Measurements from ENCODE around the gene RASGRF2. TPM values are rescaled to one million over a fixed set of nuclear protein-coding genes. Genes with fewer than 3 reads are reported as not detected.

RASGRF2 gene
- total and polyA plus RNA-seq, 8 donors: 1.1 to 2.7 (median 1.4) TPM

DNA sequence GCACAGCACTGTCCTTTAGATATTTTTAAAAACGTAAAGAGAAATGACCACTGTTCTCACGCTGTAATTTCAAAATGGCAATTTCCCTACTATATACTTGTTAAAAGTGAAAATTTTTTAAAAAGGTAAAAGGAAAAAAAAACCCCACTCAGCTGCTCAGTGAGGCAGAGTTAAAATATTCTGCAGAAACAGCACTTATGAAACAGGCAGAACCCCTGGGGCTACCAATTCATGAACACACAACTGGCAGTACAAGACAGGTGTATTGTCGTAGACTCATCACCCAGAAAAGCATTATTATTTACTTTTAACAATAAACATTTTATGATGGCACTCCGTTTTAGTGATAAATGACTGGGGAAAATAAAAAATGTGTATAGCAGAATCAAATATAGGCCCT lies 1.5 kb upstream of the RASGRF2 start:
- no peak for DNase-seq
- no peak overlapping the region for H3K27ac ChIP-seq
- intact Hi-C loops (cut with DNase I): no loop called here
- no peak for FAIRE-seq
- peaks cover 0 to 7% (median 0%) of the 10 kb centered on the region in 4 donors for H3K27me3 ChIP-seq
- no peaks in the 10 kb centered on the region for H3K36me3 ChIP-seq
- no peak for ATAC-seq
- TF ChIP-seq, protein P1, sequence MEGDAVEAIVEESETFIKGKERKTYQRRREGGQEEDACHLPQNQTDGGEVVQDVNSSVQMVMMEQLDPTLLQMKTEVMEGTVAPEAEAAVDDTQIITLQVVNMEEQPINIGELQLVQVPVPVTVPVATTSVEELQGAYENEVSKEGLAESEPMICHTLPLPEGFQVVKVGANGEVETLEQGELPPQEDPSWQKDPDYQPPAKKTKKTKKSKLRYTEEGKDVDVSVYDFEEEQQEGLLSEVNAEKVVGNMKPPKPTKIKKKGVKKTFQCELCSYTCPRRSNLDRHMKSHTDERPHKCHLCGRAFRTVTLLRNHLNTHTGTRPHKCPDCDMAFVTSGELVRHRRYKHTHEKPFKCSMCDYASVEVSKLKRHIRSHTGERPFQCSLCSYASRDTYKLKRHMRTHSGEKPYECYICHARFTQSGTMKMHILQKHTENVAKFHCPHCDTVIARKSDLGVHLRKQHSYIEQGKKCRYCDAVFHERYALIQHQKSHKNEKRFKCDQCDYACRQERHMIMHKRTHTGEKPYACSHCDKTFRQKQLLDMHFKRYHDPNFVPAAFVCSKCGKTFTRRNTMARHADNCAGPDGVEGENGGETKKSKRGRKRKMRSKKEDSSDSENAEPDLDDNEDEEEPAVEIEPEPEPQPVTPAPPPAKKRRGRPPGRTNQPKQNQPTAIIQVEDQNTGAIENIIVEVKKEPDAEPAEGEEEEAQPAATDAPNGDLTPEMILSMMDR (IDR thresholded peaks at IDR 0.05): no peak
- no peak overlapping the region for H3K4me3 ChIP-seq
- 78 to 83% methylated on average over 4 of the region's 4 CpGs for WGBS, 2 donors
- H3K4me1 ChIP-seq: peaks cover 0 to 8% (median 0%) of the 10 kb centered on the region in 3 donors
- H3K9me3 ChIP-seq: no peaks in the 10 kb centered on the region

DNA sequence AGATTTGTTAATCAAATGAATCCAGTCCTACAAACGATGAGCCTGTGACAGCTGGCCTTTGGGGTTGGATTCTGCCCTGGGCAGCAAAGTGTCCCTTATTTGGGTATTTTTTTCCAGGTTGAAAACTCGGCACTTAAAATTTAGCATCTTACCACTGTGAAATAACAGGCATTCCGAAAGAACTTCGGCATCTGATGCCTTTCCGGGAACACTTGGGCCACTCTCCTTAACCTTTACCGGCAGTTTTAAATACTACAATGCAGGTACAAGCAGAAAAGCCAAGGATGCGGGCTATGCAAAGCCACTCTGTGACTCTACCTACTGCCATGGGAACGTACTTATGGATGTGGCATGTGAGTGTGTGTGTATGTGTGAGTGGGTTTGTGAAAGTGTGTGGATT lies 1.0 kb upstream of the RASGRF2 start:
- Histone ChIP-seq H3K36me3 (no peaks in the 10 kb centered on the region), H3K4me1 (peaks cover 0 to 8% (median 0%) of the 10 kb centered on the region in 3 donors), H3K27me3 (peaks cover 0 to 7% (median 0%) of the 10 kb centered on the region in 4 donors), H3K9me3 (no peaks in the 10 kb centered on the region), H3K27ac (no peak overlapping the region), H3K4me3 (no peak overlapping the region)
- no peak for ATAC-seq
- 71 to 88% methylated on average over 8 of the region's 8 CpGs for WGBS, 2 donors
- no peak for DNase-seq
- intact Hi-C loops (cut with DNase I): no loop called here
- no peak for FAIRE-seq
- TF ChIP-seq, protein P1 (IDR thresholded peaks at IDR 0.05): no peak

DNA sequence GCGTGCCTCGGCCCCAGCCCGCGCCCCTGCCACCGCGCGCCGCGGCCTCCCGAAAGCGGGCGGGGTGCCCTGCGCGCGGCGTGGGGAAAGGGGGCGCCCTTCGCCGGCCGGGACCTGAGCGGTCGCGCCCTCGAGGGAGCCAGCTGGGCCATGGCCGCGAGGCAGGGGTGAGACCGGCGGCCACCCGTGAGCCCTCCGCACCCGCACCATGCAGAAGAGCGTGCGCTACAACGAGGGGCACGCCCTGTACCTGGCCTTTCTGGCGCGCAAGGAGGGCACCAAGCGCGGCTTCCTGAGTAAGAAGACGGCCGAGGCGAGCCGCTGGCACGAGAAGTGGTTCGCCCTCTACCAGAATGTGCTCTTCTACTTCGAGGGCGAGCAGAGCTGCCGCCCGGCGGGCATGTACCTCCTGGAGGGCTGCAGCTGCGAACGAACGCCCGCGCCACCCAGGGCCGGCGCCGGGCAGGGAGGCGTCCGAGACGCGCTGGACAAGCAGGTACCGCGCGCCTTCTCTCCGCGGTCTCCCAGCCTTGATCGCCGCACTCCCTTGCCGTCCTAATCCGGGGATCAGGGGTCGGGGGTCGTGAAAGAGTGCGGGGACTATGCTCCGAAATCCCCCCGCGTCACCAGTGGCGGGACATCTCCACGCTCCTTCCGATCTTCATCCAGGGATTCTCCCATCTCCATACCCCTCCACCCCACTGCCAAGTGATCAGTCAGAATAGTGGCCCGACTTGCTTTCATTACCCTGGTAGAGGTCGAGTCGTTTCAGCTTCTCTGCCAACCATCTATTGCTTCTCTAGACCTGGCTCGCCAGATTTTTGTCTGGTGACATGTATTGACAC lies 590 bp downstream of the RASGRF2 start:
- DNase-seq: peak in 3 of 6 donors; percentile 17 to 76 (median 64)
- no peaks in the 10 kb centered on the region for H3K9me3 ChIP-seq
- H3K4me3 ChIP-seq: peak overlapping the region in 2 of 4 donors; percentile 23 to 41
- H3K4me1 ChIP-seq: peaks cover 0 to 8% (median 0%) of the 10 kb centered on the region in 3 donors
- TF ChIP-seq, protein P1 (IDR thresholded peaks at IDR 0.05): no peak
- peak overlapping the region in 1 of 4 donors; percentile 2 for H3K27ac ChIP-seq
- no peak for FAIRE-seq
- ATAC-seq: peak in 3 of 4 donors; percentile 65 to 72 (median 71)
- 2% methylated on average over 72 to 84 of the region's 84 CpGs for WGBS, 2 donors
- no peaks in the 10 kb centered on the region for H3K36me3 ChIP-seq
- intact Hi-C loops (cut with DNase I): no loop called here
- H3K27me3 ChIP-seq: peaks cover 0 to 7% (median 1%) of the 10 kb centered on the region in 4 donors

DNA sequence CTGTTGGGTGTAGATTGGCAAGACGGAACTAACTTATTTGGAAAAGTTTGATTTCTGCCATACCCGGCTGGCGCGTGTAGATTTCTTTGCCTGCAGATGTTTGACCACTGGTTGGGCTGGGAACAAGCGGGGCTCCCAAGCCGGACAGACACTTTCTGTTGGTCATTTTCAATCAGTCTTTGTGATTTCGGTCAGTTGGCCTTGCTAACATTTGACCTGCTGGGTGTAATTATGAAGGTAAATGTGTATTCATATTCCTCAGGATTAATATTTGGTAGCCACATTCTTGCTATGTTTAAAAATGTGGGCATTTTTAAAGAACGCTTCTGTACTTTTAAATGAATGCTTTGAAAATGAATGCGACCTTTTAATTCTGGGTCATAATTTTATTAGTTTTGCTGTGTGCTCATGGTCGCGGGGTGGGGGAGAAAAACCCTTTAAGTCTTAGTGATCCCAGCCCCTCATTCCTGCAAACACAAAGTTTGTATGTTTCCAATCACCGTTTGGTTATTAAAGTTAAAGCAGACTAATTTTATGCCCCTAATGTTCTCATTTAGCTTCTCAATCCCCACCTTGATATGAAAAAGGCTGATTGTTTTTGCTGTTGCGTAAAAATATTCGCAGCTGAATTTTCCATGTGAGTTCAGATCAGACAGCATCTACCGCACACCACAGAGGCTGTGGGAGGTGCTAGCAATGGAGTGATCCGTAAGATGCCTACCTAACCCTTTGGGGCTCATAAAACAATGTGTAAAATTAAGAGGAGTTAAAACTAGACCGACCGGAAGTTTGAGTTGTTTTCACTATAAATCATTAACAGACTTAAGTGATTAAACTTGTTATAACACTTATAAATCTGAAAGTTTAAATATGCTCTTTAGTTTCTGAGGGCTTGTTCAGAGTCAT lies 1.5 kb downstream of the RASGRF2 start:
- intact Hi-C loops (cut with DNase I): no loop called here
- H3K36me3 ChIP-seq: no peaks in the 10 kb centered on the region
- ATAC-seq (peak in 2 of 4 donors; percentile 34 to 60), FAIRE-seq (peak; percentile 47), DNase-seq (no peak)
- no peaks in the 10 kb centered on the region for H3K9me3 ChIP-seq
- 21 to 22% methylated on average over 18 of the region's 18 CpGs for WGBS, 2 donors
- H3K27me3 ChIP-seq: peaks cover 0 to 7% (median 1%) of the 10 kb centered on the region in 4 donors
- TF ChIP-seq, protein P1 (IDR thresholded peaks at IDR 0.05): no peak
- H3K4me3 ChIP-seq: peak overlapping the region in 2 of 4 donors; percentile 23 to 41
- no peak overlapping the region for H3K27ac ChIP-seq
- H3K4me1 ChIP-seq: peaks cover 0 to 8% (median 0%) of the 10 kb centered on the region in 3 donors
